Measurements from ENCODE around the gene TRAPPC14.

- TF ChIP-seq POLR2A (IDR thresholded peaks at IDR 0.05) (no peak), CTCF (IDR thresholded peaks at IDR 0.05) (no peak)
Measured at GRCh38 chr7:100128637-100128963, 29.9 kb downstream of the TRAPPC14 start.
